HL-60 (cell line): ENCODE results near the gene ANKS1B.

Experiments used
- DNase-seq, 2 experiments: peaks; one replicate each; pipeline ENCODE4 v3.0.0-alpha.2; 2010 to 2020; ENCODE audit warnings: low read depth in 1 of 2, low spot score in 1 of 2
- H3K27ac ChIP-seq: fragments of 250-450 bp; sonication (Bioruptor Pico); replicated peaks from 2 replicates; pipeline ENCODE4 v1.5.1; 2020; ENCODE audit warnings: mild to moderate bottlenecking, moderate library complexity
- H3K27me3 ChIP-seq: fragments of 250-450 bp; sonication (Bioruptor Pico); 2 replicates; pipeline ENCODE4 v1.5.1; 2021; ENCODE audit warnings: mild to moderate bottlenecking, moderate library complexity; ENCODE audit not compliant: insufficient read depth, poor library complexity, severe bottlenecking
- H3K4me3 ChIP-seq: replicated peaks from 2 replicates; pipeline ENCODE4 v1.5.1; 2011; ENCODE audit warnings: mild to moderate bottlenecking, control low read depth, low read length; ENCODE audit not compliant: insufficient read depth
- GABPA ChIP-seq: IDR thresholded peaks from 2 replicates; pipeline ENCODE4 v1.6.1; 2012; ENCODE audit warnings: low read depth
- POLR2AphosphoS5 ChIP-seq: IDR thresholded peaks from 2 replicates; pipeline ENCODE4 v1.6.1; 2012; ENCODE audit warnings: low read depth
- SPI1 ChIP-seq: IDR thresholded peaks from 2 replicates; pipeline ENCODE4 v1.6.1; 2012; ENCODE audit warnings: low read depth, mild to moderate bottlenecking, borderline replicate concordance
- TF ChIP-seq, protein P1 (sequence below): IDR thresholded peaks from one replicate; pipeline ENCODE4 v1.5.1; 2011; ENCODE audit warnings: low read length, control low read depth, inconsistent platforms; ENCODE audit not compliant: insufficient read depth
- TF ChIP-seq, protein P2 (sequence below): IDR thresholded peaks from 2 replicates; pipeline ENCODE4 v1.6.1; 2012; ENCODE audit warnings: low read depth; ENCODE audit not compliant: insufficient replicate concordance

The ANKS1B gene

GRCh38 chr12:99833397-99833796 lies 151.3 kb downstream of the ANKS1B start:
- H3K4me3 ChIP-seq: no peak overlapping the region
- H3K27me3 ChIP-seq: peaks cover 3% of the 10 kb centered on the region
- H3K27ac ChIP-seq: no peak overlapping the region
- TF ChIP-seq GABPA (no peak), POLR2AphosphoS5 (no peak), SPI1 (no peak)
- TF ChIP-seq, protein P1, sequence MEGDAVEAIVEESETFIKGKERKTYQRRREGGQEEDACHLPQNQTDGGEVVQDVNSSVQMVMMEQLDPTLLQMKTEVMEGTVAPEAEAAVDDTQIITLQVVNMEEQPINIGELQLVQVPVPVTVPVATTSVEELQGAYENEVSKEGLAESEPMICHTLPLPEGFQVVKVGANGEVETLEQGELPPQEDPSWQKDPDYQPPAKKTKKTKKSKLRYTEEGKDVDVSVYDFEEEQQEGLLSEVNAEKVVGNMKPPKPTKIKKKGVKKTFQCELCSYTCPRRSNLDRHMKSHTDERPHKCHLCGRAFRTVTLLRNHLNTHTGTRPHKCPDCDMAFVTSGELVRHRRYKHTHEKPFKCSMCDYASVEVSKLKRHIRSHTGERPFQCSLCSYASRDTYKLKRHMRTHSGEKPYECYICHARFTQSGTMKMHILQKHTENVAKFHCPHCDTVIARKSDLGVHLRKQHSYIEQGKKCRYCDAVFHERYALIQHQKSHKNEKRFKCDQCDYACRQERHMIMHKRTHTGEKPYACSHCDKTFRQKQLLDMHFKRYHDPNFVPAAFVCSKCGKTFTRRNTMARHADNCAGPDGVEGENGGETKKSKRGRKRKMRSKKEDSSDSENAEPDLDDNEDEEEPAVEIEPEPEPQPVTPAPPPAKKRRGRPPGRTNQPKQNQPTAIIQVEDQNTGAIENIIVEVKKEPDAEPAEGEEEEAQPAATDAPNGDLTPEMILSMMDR: no peak
- TF ChIP-seq, protein P2, sequence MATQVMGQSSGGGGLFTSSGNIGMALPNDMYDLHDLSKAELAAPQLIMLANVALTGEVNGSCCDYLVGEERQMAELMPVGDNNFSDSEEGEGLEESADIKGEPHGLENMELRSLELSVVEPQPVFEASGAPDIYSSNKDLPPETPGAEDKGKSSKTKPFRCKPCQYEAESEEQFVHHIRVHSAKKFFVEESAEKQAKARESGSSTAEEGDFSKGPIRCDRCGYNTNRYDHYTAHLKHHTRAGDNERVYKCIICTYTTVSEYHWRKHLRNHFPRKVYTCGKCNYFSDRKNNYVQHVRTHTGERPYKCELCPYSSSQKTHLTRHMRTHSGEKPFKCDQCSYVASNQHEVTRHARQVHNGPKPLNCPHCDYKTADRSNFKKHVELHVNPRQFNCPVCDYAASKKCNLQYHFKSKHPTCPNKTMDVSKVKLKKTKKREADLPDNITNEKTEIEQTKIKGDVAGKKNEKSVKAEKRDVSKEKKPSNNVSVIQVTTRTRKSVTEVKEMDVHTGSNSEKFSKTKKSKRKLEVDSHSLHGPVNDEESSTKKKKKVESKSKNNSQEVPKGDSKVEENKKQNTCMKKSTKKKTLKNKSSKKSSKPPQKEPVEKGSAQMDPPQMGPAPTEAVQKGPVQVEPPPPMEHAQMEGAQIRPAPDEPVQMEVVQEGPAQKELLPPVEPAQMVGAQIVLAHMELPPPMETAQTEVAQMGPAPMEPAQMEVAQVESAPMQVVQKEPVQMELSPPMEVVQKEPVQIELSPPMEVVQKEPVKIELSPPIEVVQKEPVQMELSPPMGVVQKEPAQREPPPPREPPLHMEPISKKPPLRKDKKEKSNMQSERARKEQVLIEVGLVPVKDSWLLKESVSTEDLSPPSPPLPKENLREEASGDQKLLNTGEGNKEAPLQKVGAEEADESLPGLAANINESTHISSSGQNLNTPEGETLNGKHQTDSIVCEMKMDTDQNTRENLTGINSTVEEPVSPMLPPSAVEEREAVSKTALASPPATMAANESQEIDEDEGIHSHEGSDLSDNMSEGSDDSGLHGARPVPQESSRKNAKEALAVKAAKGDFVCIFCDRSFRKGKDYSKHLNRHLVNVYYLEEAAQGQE: no peak
- no peak for DNase-seq

DNA sequence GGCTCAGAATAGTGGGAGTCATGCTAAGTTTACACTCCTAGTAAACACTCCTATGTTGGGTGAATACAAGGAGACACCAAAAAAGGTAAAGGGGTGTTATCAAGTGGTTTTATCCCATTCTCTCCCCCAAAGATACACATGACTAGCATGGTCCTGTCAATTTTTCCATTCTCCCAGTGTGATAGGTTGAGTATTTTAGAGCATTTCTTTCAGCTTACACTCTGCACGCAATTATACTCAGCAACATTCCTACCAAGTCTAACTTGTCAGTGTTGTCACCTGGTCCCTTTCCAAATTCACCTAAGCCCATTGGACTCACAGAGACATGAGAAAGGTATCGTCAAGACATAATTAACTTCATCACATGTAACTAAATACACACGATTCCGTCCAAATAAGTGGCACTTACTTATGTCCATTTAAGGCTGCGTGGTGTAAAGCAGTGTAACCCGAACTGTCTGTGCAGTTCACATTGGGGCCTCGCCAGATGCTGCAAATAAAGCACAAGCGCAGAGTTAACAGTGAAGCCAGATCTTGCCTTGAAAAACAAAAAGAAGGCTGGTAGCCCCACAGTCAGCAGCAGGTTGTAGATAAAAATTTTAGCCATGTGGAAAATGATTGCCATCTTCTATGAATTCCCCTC lies 159.7 kb downstream of the ANKS1B start:
- no peak for TF ChIP-seq GABPA
- no peak for TF ChIP-seq SPI1
- TF ChIP-seq, protein P2: no peak
- TF ChIP-seq, protein P1: no peak
- no peak overlapping the region for H3K4me3 ChIP-seq
- DNase-seq: no peak
- no peaks in the 10 kb centered on the region for H3K27me3 ChIP-seq
- no peak overlapping the region for H3K27ac ChIP-seq

DNA sequence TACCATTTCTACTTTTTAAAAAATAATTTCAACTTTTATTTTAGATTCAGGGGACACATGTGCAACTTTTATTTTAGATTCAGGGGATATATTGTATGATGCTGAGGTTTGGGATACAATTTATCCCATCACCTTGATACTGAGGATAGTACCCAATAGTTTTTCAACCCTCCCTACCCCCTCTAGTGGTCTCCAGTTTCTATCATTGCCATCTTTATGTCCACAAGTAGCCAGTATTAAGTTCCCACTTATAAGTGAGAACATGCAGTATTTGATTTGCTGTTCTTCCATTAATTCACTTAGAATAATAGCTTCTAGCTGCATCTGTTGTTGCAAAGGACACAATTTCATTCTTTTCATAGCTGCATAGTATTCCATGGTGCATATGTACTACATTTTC lies 162.5 kb downstream of the ANKS1B start:
- no peak for DNase-seq
- Histone ChIP-seq H3K27ac (no peak overlapping the region), H3K27me3 (no peaks in the 10 kb centered on the region), H3K4me3 (no peak overlapping the region)
- no peak for TF ChIP-seq SPI1
- TF ChIP-seq, protein P2: no peak
- TF ChIP-seq, protein P1: no peak
- no peak for TF ChIP-seq POLR2AphosphoS5
- TF ChIP-seq GABPA: no peak
